Islet of Langerhans (tissue), 1 donor: ENCODE data around the gene HLA-DQB2.

Experiments
- FAIRE-seq: peaks from one replicate; lab custom pipeline; 2011; peaks lifted over from hg19 to GRCh38; lab: Jason Lieb, UNC

HLA-DQB2 gene

DNA sequence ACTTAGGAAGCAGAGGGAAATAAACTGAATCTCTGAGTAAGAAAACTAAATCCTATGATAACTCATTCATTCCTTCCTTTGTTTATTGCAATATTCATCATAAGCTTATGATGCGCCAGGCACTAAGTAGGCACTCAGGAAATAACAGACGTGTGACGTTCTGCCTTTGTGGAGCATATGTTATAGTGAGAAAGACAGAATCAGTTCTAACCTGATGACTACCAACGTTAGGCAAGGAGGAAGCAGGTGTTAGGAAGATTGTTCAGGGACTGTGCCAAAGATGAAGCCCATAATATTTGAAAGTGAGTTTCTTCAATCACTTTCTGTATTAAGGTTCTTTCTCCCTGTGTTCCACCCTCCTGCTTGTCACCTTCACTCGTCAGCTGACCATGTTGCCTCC, 18.6 kb downstream of the HLA-DQB2 start:
- FAIRE-seq = no peak

DNA sequence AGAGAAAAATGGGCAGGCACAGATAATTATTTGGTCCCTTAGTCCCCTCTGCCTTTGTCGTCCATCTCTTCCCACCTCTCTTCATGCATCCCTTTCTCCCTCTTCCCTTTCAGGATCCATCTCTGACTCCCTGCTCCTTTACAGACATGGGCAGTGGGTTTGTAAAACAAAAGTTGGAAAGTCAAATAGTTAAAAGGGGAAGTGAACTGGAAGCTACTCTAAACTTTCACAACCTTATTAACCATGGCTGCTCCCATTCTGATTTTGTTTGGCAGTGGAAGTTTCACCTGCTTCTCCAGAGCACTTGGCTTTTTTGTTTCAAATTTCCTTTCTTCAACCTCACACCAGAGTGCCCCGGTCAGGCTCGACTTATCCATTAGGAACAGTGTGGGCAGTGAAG, 21.0 kb downstream of the HLA-DQB2 start:
- no peak for FAIRE-seq

DNA sequence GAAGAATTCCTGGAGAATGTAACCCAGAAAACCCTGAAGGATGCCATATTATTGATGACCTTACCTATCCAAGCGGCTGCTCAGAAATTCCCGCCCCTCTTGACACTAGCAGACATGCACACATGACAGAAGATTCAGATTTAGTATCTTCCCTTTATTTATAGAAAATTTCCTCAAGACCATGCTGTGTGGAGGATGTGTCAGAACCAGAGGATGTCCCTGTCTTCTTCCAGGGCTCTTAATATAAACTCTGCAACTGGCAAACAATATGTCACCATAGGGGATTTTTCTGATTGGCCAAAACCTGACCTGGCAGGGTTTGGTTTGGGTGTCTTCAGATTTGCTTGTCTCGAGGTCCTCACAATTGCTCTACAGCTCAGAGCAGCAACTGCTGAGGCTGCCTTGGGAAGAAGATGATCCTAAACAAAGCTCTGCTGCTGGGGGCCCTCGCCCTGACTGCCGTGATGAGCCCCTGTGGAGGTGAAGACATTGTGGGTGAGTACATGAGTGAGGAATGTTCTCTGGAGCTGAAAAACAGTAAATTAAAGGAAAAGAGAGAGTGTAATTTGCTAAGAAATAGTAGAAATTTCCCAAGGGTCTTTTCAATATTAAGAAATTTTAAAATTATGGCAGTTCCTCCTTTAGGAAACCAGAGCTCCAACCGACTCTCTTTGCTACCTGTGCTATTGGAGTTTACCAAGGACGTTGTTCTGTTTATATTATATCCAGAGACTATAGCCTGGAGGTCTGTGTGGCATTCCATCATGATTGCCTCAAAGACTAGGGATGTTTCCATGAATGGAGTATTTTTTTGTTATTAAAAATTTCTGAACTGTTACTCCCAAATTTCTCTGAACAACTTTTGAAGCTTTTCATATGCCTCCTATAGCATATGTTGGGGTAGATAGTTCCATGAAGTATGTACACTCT, 22.0 kb downstream of the HLA-DQB2 start, which contains the start of gene HLA-DQA2:
Gene HLA-DQA2, plus strand, starts transcription at position 361 of the 930 bp plus-strand sequence. Its CDS starts 53 bp downstream, at position 414.
- no peak for FAIRE-seq

DNA sequence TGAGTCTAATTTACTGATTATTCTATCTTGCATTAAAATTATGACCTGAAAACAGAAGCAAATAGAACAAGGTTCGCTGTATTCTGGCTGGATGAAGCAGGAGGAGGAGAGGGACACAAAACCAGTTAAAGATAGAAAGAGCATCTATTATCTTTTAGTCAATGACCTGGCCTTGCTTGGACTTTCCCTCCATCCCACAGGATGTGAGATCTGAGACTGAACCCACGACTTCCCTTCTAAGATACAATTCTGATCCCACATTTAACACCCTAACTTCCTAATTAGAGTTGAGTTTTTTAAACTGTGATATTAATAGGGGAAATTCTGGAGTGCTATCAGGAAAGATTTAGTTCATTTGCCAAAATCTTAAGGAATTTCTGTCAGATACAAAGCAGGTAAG, 25.2 kb downstream of the HLA-DQB2 start:
- no peak for FAIRE-seq

DNA sequence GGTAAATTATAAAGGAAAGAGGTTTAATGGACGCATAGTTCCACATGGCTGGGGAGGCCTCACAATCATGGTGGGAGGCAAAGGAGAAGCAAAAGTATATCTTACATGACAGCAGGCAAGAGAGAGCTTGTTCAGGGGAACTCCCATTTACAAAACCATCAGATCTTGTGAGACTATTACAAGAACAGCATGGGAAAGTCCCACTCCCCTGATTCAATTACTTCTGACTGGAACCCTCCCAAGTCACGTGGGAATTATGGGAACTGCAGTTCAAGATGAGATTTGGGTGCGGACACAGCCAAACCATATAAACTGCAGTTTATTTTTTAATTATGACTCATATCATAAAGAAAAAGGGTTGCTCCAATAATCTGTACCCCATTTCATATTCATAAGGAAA, 44.5 kb downstream of the HLA-DQB2 start:
- no peak for FAIRE-seq

DNA sequence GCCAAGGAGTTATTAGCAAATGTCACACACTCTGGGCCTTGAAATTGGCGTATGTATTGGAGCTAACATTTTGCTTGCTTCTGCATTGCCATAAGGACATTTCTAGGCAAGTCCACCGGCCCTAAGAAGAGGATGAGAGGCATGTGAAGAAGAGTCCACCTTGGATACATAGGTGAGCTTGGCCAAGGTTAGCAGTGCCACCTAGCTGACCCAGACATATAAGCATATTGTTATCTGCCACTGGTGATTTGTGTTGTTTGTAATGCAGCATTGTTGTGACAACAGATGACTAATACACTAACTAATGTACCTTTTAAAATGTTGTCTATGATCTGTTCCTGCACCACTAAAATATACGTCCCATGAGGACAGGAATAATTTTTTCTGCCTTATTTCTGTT, 46.9 kb downstream of the HLA-DQB2 start:
- FAIRE-seq = no peak

DNA sequence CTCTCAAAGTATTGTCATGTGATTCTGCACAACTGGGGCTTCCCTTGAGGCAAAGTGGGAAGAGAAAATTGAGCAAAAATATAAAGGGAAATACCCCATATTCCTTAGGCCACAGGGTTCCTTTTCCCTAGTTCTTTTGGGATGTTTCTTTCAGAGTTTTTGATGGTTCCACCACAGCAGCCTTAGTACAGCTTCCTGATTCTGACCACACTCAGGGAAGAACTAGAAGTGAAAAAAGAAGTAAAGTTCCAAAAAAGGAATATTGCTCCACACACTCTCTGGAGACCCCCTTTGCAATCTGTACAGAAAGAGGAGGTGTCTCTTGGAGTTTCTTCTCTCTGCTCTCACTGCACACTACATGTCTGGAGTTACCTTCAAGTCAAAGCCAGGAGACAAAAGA, 50.1 kb downstream of the HLA-DQB2 start:
- no peak for FAIRE-seq

DNA sequence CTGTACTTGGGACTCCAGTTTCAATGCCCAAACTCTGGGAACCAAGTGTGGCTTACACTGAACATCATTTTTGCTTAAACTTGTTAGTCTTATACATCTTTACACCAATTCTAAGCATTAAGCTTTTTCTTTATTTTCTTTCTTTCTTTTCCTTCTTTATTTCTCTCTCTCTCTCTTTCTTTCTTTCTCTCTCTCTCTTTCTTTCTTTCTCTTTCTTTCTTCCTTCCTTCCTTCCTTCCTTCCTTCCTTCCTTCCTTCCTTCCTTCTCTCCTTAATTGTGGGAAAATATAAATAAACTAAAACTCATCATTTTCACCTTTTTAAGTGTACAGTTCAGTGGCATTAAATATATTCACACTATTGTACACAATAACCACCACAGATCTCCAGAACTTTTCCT, 53.7 kb downstream of the HLA-DQB2 start:
- FAIRE-seq = no peak
